IPS-15b (cell line): ENCODE results near the gene ESRRB.

Experiments used
- H3K27me3 ChIP-seq: one replicate; pipeline ENCODE4 v1.6.1; 2013; ENCODE audit warnings: low read length; ENCODE audit not compliant: control insufficient read depth, insufficient read depth
- H3K36me3 ChIP-seq: one replicate; pipeline ENCODE4 v1.6.1; 2013; ENCODE audit warnings: low read length; ENCODE audit not compliant: control insufficient read depth, insufficient read depth
- H3K4me1 ChIP-seq: one replicate; pipeline ENCODE4 v1.6.1; 2013; ENCODE audit warnings: mild to moderate bottlenecking, low read length; ENCODE audit not compliant: control insufficient read depth, insufficient read depth
- H3K4me3 ChIP-seq: one replicate; pipeline ENCODE4 v1.5.1; 2013; ENCODE audit warnings: low read depth, low read length
- H3K9ac ChIP-seq: one replicate; pipeline ENCODE4 v1.6.1; 2013; ENCODE audit warnings: low read depth, mild to moderate bottlenecking, low read length
- H3K9me3 ChIP-seq: one replicate; pipeline ENCODE4 v1.6.1; 2013; ENCODE audit warnings: mild to moderate bottlenecking, low read length; ENCODE audit not compliant: control insufficient read depth, insufficient read depth

The ESRRB gene

GRCh38 chr14:76432827-76433752, 57.2 kb downstream of the ESRRB start:
- H3K9ac ChIP-seq = no peak overlapping the region
- no peaks in the 10 kb centered on the region for H3K27me3 ChIP-seq
- no peaks in the 10 kb centered on the region for H3K9me3 ChIP-seq
- H3K4me3 ChIP-seq = no peak overlapping the region
- H3K36me3 ChIP-seq = no peaks in the 10 kb centered on the region
- no peaks in the 10 kb centered on the region for H3K4me1 ChIP-seq

GRCh38 chr14:76434220-76434619, 58.3 kb downstream of the ESRRB start:
- H3K36me3 ChIP-seq = no peaks in the 10 kb centered on the region
- no peak overlapping the region for H3K4me3 ChIP-seq
- H3K27me3 ChIP-seq = no peaks in the 10 kb centered on the region
- no peak overlapping the region for H3K9ac ChIP-seq
- H3K4me1 ChIP-seq = no peaks in the 10 kb centered on the region
- no peaks in the 10 kb centered on the region for H3K9me3 ChIP-seq

- no peaks in the 10 kb centered on the region for H3K9me3 ChIP-seq
- no peaks in the 10 kb centered on the region for H3K36me3 ChIP-seq
- no peaks in the 10 kb centered on the region for H3K27me3 ChIP-seq
- no peak overlapping the region for H3K9ac ChIP-seq
- no peaks in the 10 kb centered on the region for H3K4me1 ChIP-seq
- H3K4me3 ChIP-seq = no peak overlapping the region
These were observed 63.4 kb downstream of the ESRRB start for GRCh38 chr14:76439237-76439775.

GRCh38 chr14:76446486-76446885, 70.5 kb downstream of the ESRRB start:
- Histone ChIP-seq H3K4me3 (no peak overlapping the region), H3K9ac (no peak overlapping the region), H3K4me1 (no peaks in the 10 kb centered on the region), H3K36me3 (no peaks in the 10 kb centered on the region), H3K27me3 (no peaks in the 10 kb centered on the region), H3K9me3 (no peaks in the 10 kb centered on the region)

- no peaks in the 10 kb centered on the region for H3K36me3 ChIP-seq
- H3K4me1 ChIP-seq = no peaks in the 10 kb centered on the region
- no peak overlapping the region for H3K9ac ChIP-seq
- no peaks in the 10 kb centered on the region for H3K9me3 ChIP-seq
- H3K4me3 ChIP-seq = no peak overlapping the region
- no peaks in the 10 kb centered on the region for H3K27me3 ChIP-seq
These were observed 71.0 kb downstream of the ESRRB start for GRCh38 chr14:76446921-76447320.

GRCh38 chr14:76450476-76450875, 74.5 kb downstream of the ESRRB start:
- H3K36me3 ChIP-seq = no peaks in the 10 kb centered on the region
- H3K4me3 ChIP-seq = no peak overlapping the region
- no peaks in the 10 kb centered on the region for H3K27me3 ChIP-seq
- no peaks in the 10 kb centered on the region for H3K4me1 ChIP-seq
- H3K9ac ChIP-seq = no peak overlapping the region
- H3K9me3 ChIP-seq = no peaks in the 10 kb centered on the region

- Histone ChIP-seq H3K9ac (no peak overlapping the region), H3K4me1 (no peaks in the 10 kb centered on the region), H3K27me3 (no peaks in the 10 kb centered on the region), H3K9me3 (no peaks in the 10 kb centered on the region), H3K4me3 (no peak overlapping the region), H3K36me3 (no peaks in the 10 kb centered on the region)
These were observed 80.3 kb downstream of the ESRRB start for GRCh38 chr14:76456200-76456599.

GRCh38 chr14:76456891-76457586, 81.1 kb downstream of the ESRRB start:
- Histone ChIP-seq H3K36me3 (no peaks in the 10 kb centered on the region), H3K27me3 (no peaks in the 10 kb centered on the region), H3K9ac (no peak overlapping the region), H3K4me1 (no peaks in the 10 kb centered on the region), H3K9me3 (no peaks in the 10 kb centered on the region), H3K4me3 (no peak overlapping the region)

- Histone ChIP-seq H3K4me1 (no peaks in the 10 kb centered on the region), H3K27me3 (no peaks in the 10 kb centered on the region), H3K36me3 (no peaks in the 10 kb centered on the region), H3K4me3 (no peak overlapping the region), H3K9me3 (no peaks in the 10 kb centered on the region), H3K9ac (no peak overlapping the region)
These were observed 81.9 kb downstream of the ESRRB start for GRCh38 chr14:76457841-76458240.

GRCh38 chr14:76461886-76462285, 85.9 kb downstream of the ESRRB start:
- Histone ChIP-seq H3K36me3 (no peaks in the 10 kb centered on the region), H3K27me3 (no peaks in the 10 kb centered on the region), H3K9ac (no peak overlapping the region), H3K4me1 (peaks cover 5% of the 10 kb centered on the region), H3K9me3 (no peaks in the 10 kb centered on the region), H3K4me3 (no peak overlapping the region)

GRCh38 chr14:76462330-76462729, 86.4 kb downstream of the ESRRB start:
- Histone ChIP-seq H3K9me3 (no peaks in the 10 kb centered on the region), H3K36me3 (no peaks in the 10 kb centered on the region), H3K9ac (no peak overlapping the region), H3K4me3 (no peak overlapping the region), H3K4me1 (peaks cover 5% of the 10 kb centered on the region), H3K27me3 (no peaks in the 10 kb centered on the region)

- Histone ChIP-seq H3K4me1 (peaks cover 5% of the 10 kb centered on the region), H3K9ac (no peak overlapping the region), H3K36me3 (no peaks in the 10 kb centered on the region), H3K9me3 (no peaks in the 10 kb centered on the region), H3K27me3 (no peaks in the 10 kb centered on the region), H3K4me3 (no peak overlapping the region)
These were observed 87.2 kb downstream of the ESRRB start for GRCh38 chr14:76463105-76463504.
